Esophagus squamous epithelium (tissue), 5 donors: Measurements from ENCODE around the gene SLC24A3. TPM values are rescaled to one million over a fixed set of nuclear protein-coding genes. Genes with fewer than 3 reads are reported as not detected.
A peak's percentile ranks its signal among the peaks of the same experiment; 100 is the strongest.

Experiments
- DNase-seq: peaks from one replicate; lab custom pipeline; 2025; lab: John Stamatoyannopoulos, UW
- H3K27ac ChIP-seq, 4 donors: fragments of 200-600 bp; sonication (generic); one replicate each; pipeline ENCODE4 v1.5.1; 2016 to 2019; ENCODE audit warnings: mild to moderate bottlenecking in 1 of 4
- H3K27me3 ChIP-seq, 4 donors: fragments of 200-600 bp; sonication (generic); 1 replicate in 3 of 4; 2 replicates in 1 of 4; pipeline versions ENCODE4 v1.5.1 to v1.6.0; 2017 to 2021; ENCODE audit warnings: antibody characterized with exemption in 1 of 4
- H3K36me3 ChIP-seq, 3 donors: fragments of 200-600 bp; sonication (generic); one replicate each; pipeline ENCODE4 v1.5.1; 2016 to 2019
- H3K4me1 ChIP-seq, 3 donors: fragments of 200-600 bp; sonication (generic); one replicate each; pipeline ENCODE4 v1.5.1; 2017 to 2019
- H3K4me3 ChIP-seq, 4 donors: fragments of 200-600 bp; sonication (generic); 1 replicate in 3 of 4; 2 replicates in 1 of 4; pipeline ENCODE4 v1.5.1; 2016 to 2019; ENCODE audit warnings: mild to moderate bottlenecking in 2 of 4, moderate library complexity in 1 of 4
- H3K9me3 ChIP-seq, 3 donors: fragments of 200-600 bp; sonication (generic); one replicate each; pipeline ENCODE4 v1.5.1; 2016 to 2019
- CTCF ChIP-seq, 6 experiments: fragments of 450-650 bp in 4 of 6; fragments of 200-600 bp in 2 of 6; sonication (generic) in 2 of 6; IDR thresholded peaks; one replicate each; pipeline ENCODE4 v1.5.1; 2016 to 2019; ENCODE audit warnings: antibody characterized with exemption in 6 of 6, mild to moderate bottlenecking in 4 of 6, moderate library complexity in 4 of 6
- POLR2A ChIP-seq, 4 donors: fragments of 450-650 bp; IDR thresholded peaks; one replicate each; pipeline ENCODE4 v1.6.1; 2017; ENCODE audit warnings: antibody characterized with exemption in 4 of 4, mild to moderate bottlenecking in 4 of 4, moderate library complexity in 3 of 4
- WGBS, 2 donors: methylation state at CpG; one replicate each; pipeline ENCODE4 v1.1.5; 2018; 5-methylcytosine and 5-hydroxymethylcytosine counted together
- intact Hi-C: fragments of 100-400 bp; cut with DNase I; formaldehyde crosslinking; loops from one replicate; pipeline ENCODE4 v1.15.0; 2022
- total RNA-seq, 4 donors: library from RNA; depleted of rRNA; stranded (reverse); fragments of >200 nt; gene quantifications; one replicate each; pipeline ENCODE4 v1.1.0, GENCODE V29; 2016
- donor health status: DM: yes; HTN: yes; CAD: no.

SLC24A3 gene
- total RNA-seq, 4 donors from 2014 or later: 3.0 to 8.2 (median 6.1) TPM

GRCh38 chr20:19547547-19547946 is 335.1 kb downstream of the SLC24A3 start:
- Histone ChIP-seq H3K27me3 (no peaks in the 10 kb centered on the region), H3K9me3 (no peaks in the 10 kb centered on the region), H3K4me3 (no peak overlapping the region), H3K4me1 (peaks cover 0 to 12% (median 7%) of the 10 kb centered on the region in 3 donors), H3K36me3 (no peaks in the 10 kb centered on the region), H3K27ac (no peak overlapping the region)
- TF ChIP-seq POLR2A (IDR thresholded peaks at IDR 0.05) (no peak), CTCF (IDR thresholded peaks at IDR 0.05) (no peak)
- intact Hi-C loops: no loop called here
- WGBS, 2 donors: 58 to 65% methylated on average over 4 of the region's 4 CpGs
- DNase-seq: no peak

- DNase-seq: no peak
- intact Hi-C loops: no loop called here
- Histone ChIP-seq H3K36me3 (no peaks in the 10 kb centered on the region), H3K4me3 (no peak overlapping the region), H3K9me3 (no peaks in the 10 kb centered on the region), H3K27me3 (no peaks in the 10 kb centered on the region), H3K4me1 (peaks cover 0 to 14% (median 7%) of the 10 kb centered on the region in 3 donors), H3K27ac (no peak overlapping the region)
- no peak for TF ChIP-seq CTCF (IDR thresholded peaks at IDR 0.05)
Observed at GRCh38 chr20:19549896-19550295, 337.5 kb downstream of the SLC24A3 start.

- no peak for DNase-seq
- Histone ChIP-seq H3K27me3 (no peaks in the 10 kb centered on the region), H3K4me3 (no peak overlapping the region), H3K4me1 (peaks cover 0 to 14% (median 7%) of the 10 kb centered on the region in 3 donors), H3K27ac (peak overlapping the region in 1 of 4 donors; percentile 6), H3K36me3 (no peaks in the 10 kb centered on the region), H3K9me3 (no peaks in the 10 kb centered on the region)
- TF ChIP-seq POLR2A (IDR thresholded peaks at IDR 0.05) (no peak), CTCF (IDR thresholded peaks at IDR 0.05) (no peak)
- whole genome bisulfite sequencing, 2 donors: 33 to 34% methylated on average over 8 to 9 of the region's 9 CpGs
- intact Hi-C loops: no loop called here
Observed at GRCh38 chr20:19552221-19553180, 340.1 kb downstream of the SLC24A3 start.

- H3K27ac ChIP-seq: no peak overlapping the region
- no peaks in the 10 kb centered on the region for H3K36me3 ChIP-seq
- H3K27me3 ChIP-seq: no peaks in the 10 kb centered on the region
- TF ChIP-seq CTCF (IDR thresholded peaks at IDR 0.05): no peak
- TF ChIP-seq POLR2A (IDR thresholded peaks at IDR 0.05): no peak
- 63 to 80% methylated on average over 1 of the region's 1 CpG for WGBS, 2 donors
- H3K9me3 ChIP-seq: no peaks in the 10 kb centered on the region
- no peak for DNase-seq
- intact Hi-C loops: no loop called here
- H3K4me1 ChIP-seq: peaks cover 0 to 14% (median 7%) of the 10 kb centered on the region in 3 donors
- no peak overlapping the region for H3K4me3 ChIP-seq
Observed at GRCh38 chr20:19554666-19555065, 342.2 kb downstream of the SLC24A3 start.

GRCh38 chr20:19555726-19556125 is 343.3 kb downstream of the SLC24A3 start:
- H3K27ac ChIP-seq: no peak overlapping the region
- intact Hi-C loops: no loop called here
- no peaks in the 10 kb centered on the region for H3K9me3 ChIP-seq
- no peak for TF ChIP-seq CTCF (IDR thresholded peaks at IDR 0.05)
- no peak for TF ChIP-seq POLR2A (IDR thresholded peaks at IDR 0.05)
- H3K36me3 ChIP-seq: no peaks in the 10 kb centered on the region
- no peaks in the 10 kb centered on the region for H3K27me3 ChIP-seq
- H3K4me3 ChIP-seq: no peak overlapping the region
- peaks cover 0 to 14% (median 7%) of the 10 kb centered on the region in 3 donors for H3K4me1 ChIP-seq
- DNase-seq: no peak
